HTERT RPE-1 (cell line): ENCODE results near the gene NUBPL.
"Not testable (repeated sequence)": the region's sequence is repeated elsewhere in the genome, so short reads cannot be mapped to it uniquely, and the experiment has no call there.

Experiments
- in situ Hi-C: fragments of 300-500 bp; cut with MboI; formaldehyde crosslinking; loops from 4 replicates; pipeline ENCODE4 v1.14.3; 2020; ENCODE audit warnings: low sequenced_read_pairs

The NUBPL gene

DNA sequence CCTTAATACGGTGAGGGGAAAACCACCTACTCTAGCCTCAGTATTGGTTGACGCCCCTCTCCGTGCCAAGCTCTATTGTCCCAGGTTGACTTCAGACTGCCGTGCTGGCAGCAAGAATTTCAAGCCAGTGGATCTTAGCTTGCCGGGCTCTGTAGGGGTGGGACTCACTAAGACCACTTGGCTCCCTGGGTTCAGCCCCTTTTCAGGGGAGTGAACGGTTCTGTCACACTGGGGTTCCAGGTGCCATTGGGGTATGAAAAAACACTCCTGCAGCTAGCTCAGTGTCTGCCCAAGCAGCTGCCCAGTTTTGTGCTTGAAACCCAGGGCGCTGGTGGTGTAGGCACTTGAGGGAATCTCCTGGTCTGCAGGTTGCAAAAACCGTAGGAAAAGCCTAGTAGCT, 107.1 kb downstream of the NUBPL start:
- in situ Hi-C loops = no loop called here

DNA sequence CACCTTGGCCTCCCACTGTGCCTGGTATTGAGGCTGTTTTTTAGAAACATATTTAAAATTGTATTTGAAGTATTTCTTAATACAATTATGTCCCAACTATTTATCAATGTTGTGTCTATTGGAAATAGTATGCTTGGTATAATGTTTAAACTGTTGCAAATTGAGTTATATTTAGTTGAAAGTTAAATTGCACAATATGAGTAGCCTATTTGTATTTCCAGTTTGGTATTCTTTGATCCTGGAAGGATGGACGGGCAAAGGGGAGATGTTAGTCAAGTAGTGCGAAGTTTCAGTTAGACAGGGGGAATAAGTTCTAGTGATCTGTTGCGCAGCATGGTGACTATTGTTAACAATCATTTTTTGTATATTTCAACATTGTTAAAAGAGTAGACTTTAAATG, 111.5 kb downstream of the NUBPL start:
- in situ Hi-C loops = no loop called here

DNA sequence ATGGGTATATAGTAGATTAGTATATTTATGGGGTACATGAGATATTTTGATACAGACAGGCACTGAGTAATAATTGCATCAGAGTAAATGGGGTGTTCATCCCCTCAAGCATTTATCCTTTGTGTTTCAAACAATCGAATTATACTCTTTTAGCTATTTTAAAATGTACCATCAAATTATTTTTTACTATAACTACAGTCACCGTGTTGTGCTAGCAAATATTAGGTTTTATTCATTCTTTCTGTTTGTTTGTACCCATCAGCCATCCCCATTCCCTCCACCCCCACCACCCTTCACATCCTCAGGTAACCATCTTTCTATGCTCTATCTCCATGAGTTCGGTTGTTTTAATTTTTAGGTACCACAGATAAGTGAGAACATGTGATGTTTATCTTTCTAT, 115.8 kb downstream of the NUBPL start:
- in situ Hi-C loops = no loop called here

DNA sequence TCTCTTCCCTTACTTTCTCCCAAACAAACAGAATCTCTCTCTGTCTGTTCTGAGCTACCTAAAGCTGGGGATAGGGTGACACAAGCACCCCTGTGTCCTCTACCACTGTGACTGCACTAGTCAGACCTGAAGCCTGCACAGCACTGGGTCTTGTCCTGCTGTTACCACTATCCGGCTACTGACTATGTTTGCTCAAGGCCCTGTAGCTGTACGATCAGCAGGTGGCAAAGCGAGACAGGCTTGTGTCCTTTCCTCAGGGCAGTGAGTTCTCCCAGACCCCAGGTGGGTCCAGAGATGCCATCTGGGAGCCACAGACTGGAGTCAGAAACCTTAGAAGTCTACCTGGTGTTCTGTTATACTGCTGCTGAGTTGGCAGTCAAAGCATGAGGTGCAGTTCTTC, 116.4 kb downstream of the NUBPL start:
- in situ Hi-C loops = no loop called here

DNA sequence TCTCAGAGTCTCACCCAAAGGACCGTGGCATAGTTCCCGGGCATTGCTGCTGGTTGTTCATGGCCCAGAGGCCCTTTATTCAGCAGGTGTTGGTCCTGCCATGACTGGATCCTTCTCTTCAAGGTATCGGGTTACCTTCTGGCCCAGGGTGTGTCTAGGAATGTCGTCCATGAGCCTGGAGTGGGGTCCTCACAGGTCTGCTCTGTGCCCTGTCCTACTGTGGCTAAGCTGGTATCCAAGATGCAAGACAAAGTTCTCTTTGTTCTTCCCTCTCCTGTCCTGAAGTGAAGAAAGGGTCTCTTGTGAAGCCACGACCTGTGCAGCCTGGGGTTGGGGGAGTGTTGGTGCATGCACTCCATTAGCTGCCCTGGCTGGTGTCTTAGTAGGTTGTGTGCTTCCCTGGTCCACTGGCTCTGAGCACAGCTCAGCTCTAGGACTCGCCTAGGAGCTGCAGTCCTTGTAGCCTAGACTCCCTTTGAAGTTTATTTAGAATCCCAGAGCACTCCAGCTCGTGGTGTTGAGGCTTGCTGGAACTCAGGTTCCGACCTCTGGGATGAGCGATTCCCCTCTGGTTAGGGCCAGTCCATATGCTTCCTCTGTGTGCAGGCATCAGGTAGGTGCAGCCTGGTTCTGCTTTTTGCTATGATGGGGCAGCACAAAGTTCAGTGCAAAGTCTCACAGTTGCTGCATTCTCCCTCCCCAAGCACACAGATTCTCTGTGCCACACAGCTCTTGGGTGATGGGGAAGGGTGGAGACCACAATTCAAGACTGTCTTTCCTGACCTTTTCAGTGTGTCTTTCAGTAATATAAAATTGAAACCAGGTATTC, 117.4 kb downstream of the NUBPL start:
- in situ Hi-C loops = no loop called here

DNA sequence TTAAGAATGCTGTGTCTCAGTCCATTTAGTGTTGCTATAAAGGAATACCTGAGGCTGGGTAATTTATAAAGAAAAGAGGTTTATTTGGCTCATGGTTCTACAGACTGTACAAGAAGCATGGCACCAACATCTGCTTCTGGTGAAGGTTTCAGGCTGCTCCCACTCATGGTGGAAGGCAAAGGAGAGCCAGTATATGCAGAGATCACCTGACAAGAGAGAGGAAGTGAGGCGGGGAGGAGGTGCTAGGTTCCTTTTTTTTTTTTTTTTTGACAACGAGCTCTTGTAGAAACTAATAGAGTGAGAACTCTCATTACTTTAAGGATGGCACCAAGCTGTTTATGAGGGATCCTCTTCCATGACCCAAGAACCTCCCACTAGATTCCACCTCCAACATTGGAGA, 121.6 kb downstream of the NUBPL start:
- in situ Hi-C loops = no loop called here

DNA sequence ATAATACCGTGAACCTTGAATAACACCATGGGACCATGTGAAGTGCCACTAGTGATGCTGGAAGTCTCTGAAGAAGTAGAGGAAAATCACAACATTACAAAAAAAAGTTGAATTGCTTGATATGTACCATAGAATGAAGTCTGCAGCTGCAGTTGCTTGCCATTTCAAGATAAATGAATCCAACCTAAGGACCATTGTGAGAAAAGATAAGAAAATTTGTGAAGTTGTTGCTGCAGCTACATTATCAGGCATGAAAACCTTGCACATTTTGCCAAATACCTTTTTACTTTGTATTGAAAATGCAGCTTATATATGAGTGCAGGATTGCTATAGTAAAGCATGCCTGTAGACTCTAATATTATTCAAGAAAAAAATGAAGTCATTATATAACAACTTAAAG, 126.5 kb downstream of the NUBPL start:
- in situ Hi-C loops = no loop called here

DNA sequence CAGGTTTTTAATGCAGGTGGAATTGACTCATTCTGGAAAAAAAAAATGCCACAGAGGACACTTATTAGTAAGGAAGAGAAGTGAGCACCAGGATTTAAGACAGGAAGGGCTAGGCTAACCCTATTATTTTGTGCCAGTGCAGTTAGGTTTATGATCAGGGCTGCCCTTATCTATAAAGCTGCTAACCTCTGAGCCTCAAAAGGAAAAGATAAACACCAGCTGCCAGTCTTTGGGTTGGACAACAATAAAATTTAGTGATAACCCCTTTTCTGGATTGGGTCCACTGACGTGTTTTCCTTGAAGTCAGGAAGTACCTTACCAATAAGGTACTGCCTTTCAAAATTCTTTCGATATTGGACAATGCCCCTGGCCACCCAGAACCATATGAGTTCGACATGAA, 128.9 kb downstream of the NUBPL start:
- in situ Hi-C loops = no loop called here

DNA sequence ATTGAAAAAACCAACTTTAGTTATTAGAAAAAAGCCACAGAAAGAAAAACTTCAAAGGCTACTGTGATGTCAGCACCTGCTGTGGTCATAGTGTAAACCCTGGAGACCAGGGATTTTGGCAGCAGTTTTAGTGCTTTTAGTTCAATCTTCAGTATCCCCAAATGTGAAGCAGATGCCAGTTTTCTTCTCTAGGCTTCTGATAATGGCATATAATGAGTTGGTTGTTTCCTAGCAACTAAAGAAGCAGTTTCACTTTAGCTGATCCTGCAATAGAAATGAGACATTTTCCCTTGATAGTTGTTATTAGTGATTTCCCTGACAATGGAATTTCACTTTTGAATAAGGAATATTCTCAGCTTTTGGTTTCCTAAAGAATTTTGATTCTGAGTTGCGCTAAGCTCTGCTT, 131.2 kb downstream of the NUBPL start:
- in situ Hi-C loops = no loop called here

DNA sequence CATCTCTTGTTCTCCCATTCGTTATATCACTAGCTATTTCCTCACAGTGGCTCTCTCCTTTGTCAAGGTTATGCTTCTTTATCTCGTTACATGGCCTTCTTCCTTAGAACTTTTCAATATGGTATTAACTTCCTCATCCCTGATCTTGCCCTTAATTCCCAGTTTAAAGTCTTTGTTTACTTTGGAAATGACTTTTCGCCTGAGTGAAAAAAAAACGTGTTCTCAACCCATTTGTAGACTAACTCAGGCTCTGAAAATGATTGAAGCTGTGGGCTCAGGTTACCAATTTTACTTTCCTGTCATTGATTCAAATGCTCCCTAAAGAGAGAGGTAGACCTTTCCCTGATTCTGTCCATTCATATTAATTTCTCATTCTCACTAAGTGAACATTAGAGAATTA, 135.2 kb downstream of the NUBPL start:
- in situ Hi-C loops = no loop called here

DNA sequence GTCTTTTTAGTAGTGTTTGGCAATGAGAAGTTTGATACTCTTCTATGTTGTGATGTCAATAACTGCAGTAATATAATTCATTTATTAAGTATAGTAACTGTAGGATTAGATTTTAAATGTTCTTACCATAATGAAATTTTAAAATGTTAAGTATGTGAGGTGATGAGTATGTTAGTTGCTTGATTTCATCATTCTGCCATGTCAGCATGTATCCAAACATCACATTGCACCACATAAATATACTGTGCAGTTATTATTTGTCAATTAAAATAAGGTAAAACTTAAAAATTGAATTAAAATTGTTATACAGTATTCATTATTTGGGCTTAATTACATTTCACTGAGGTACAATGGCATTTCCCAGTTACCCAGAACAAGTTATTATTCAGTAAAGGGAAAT, 138.6 kb downstream of the NUBPL start:
- in situ Hi-C loops = no loop called here

DNA sequence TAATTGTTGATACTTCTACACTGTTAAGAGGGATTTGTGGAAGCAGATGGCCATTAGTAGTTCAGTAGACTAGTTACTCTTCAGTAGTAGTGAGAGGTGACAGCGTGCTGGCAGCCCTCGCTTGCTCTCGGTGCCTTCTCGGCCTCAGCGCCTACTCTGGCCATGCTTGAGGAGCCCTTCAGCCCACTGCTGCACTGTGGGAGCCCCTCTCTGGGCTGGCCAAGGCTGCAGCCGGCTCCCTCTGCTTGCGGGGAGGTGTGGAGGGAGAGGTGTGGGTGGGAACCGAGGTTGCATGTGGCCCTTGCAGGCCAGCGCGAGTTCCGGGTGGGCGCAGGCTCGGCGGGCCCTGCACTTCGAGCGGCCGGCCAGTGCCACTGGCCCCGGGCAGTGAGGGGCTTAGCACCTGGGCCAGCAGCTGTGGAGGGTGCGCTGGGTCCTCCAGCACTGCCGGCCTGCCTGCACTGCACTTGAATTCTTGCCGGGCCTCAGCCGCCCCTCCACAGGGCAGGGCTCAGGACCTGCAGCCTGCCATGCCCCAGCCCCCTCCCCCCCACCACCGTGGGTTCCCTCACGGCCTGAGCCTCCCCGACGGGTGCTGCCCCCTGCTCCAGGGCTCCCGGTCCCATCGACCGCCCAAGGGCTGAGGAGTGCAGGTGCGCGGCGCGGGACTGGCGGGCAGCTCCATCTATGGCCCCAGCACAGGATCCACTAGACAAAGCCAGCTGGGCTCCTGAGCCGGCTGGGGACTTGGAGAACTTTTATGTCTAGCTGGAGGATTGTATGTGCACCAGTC, 139.3 kb downstream of the NUBPL start:
- in situ Hi-C loops = no loop called here

DNA sequence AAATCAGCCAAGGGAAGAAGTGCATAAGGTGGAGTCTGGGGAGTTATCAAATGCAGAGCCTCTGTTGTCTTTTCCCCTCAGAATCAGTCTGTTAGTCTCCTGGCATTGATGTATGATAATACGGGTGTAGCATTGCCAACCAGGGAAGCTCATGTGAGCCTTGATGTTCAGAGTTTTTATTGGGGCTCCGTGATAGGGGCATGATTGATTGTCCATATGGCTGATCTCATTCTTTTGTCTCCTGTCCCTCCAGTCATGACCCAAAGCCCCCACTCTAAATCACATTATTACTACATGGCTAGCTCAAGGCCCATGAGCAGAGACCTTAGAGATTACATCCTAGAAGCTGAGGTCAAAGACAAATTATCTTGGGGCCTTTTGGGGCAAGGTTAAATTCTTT, 140.9 kb downstream of the NUBPL start:
- in situ Hi-C loops = no loop called here

DNA sequence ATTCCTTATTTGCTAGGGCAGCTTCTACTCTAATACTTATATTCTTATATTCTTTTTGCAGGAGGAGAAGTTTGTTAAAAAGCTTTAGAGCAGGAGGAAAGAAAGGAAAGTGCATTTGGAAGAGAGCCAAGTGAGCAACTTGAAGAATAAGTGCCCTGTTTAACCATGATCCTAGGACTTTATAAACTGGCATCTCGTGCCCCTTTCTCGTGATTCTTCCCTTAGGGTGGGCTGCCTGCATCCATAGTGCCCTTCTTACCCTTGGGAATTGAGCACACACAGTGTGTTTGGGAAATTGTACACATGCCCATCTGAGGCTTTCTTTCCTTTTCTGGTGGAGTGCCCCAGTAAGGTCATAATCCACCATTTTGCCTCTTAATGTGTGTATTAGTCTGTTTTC, 141.9 kb downstream of the NUBPL start:
- in situ Hi-C loops = no loop called here

DNA sequence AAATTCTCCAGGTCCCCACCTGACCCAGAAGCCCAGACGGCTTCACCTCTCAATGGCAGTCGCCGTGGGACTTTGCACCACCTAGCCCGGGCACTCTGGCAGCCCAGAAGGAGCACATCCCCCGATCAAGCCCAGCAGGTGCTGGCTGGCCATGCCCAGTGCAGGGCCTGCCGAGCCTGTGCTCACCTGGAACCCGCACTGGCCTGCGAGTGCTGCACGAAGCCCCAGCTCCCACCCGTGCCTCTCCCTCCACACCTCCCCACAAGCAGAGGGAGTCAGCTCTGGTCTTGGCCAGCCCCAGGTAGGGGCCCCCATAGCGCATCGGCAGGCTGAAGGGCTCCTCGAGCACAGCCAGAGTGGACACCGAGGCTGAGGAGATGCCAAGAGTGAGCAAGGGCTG, 144.5 kb downstream of the NUBPL start:
- in situ Hi-C loops = no loop called here

DNA sequence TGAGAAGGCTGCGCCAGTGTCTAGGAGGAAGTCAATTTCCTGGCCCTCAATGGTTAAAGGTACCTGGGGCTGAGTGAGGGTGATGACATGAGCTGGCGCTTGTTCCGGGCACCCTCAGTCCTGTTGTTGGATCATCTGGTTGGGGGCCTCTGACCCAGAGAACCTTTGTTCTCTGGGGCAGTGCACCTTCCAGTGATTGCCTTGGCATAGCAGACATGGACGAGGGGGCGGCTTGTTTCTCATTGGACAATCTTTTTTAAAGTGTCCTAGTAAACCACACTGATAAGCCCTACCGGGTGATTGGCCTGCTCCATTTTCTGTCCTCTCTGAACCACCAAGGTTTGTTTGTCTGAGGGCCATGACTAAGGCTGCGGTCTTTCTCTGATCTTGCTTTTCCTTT, 147.5 kb downstream of the NUBPL start:
- in situ Hi-C loops = not testable (repeated sequence)

DNA sequence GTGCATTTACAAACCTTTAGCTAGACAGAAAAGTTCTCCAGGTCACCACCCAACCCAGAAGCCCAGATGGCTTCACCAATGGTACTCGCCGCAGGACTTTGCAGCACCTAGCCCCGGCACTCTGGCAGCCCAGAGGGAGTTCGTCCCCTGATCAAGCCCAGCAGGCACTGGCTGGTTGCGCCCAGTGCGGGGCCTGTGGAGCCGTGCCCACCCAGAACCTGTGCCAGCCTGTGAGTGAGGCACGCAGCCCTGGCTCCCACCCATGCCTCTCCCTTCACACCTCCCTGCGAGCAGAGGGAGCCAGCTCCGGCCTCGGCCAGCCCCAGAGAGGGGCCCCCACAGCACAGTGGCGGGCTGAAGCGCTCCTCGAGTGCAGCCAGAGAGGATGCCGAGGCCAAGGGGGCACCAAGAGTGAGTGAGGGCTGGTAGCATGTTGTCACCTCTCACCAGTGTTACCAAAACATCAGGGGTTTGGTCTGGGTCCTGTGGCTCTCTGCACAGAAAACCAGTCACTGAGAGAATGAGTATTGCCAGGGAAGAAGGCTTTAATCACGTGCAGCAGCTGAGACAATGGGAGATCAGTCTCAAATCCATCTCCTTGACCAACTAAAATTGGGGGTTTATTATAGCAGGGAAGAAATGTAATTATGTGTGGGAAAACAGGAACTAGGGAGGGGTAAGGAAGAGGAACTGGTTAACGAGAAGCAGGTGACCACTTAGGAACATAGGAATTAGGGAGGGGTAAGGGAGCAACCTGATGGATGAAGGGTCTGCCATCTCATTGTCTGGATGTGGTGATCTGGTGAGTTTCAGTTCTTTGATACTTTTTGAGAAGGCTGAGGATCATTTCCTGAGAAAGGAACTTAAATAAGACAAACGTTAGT, 151.3 kb downstream of the NUBPL start:
- in situ Hi-C loops = no loop called here

DNA sequence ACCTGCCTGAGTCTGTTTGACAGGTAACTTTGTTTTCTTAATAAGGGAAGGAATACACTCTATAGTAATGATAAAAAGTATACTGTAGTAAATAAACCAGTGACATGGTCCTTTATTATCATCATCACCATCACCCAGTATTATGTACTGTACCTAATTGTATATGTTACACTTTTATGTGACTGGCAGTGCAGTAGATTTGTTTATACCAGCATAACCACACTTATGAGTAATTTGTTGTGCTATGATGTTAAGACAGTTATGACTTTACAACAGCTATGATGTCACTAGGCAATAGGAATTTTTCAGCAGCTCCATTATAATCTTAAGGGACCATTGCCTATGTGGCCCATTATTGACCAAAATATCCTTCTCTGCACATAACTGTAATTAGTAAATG, 155.0 kb downstream of the NUBPL start:
- in situ Hi-C loops = no loop called here

DNA sequence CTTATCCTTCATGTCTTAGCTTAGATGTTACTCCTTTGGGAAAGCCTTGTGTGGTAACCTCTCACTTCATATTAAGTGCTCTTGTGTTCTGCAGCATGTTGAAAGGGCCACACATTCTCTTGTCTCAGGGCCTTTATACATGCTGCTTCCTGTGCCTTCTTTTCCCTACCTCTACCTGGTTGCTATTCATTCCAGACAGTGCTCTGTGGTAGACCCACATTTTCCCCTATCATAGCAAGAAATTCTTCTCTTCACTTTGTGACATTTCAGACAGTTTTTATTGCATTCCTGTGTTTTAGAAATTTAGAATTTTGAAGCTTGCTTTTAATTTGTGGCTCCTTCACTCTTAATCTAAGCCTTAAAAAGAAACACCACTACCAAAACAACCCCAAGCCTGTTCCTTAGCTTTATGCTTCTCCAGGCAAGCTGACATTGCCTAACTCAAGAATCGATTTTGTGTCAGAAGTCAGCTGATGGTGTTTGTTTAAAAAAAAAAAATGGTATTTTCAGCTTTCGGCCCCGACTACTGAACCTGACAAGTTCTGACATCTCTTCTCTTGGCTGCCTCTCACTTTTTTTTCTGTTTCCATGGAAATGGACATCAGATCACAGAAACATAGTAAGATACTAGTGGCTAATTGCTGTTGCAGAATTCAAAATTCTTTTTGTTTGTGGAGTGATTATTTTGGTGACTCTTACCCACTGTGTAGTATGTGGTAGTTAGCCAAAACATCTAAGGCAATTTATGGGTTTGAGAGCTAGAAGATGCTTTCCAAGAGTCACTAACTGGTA, 156.3 kb downstream of the NUBPL start:
- in situ Hi-C loops = no loop called here

DNA sequence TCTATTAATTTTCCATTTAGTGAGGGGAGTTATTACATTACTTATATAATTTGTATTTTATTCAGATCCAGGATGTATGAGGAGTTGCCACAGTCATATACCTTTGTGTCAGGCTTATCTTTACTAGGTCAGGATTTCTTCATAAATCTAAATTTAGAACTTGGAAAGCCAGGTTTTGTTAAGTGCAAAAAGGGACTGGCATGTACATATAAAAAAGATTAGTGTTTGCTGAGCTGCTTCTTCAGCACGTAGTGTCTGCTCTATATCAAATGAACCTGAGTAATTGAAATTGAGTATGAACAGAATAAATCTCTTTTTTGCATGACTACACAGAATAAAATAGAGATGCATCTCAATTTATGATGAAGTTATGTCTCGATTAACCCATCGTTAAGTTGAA, 157.4 kb downstream of the NUBPL start:
- in situ Hi-C loops = no loop called here

DNA sequence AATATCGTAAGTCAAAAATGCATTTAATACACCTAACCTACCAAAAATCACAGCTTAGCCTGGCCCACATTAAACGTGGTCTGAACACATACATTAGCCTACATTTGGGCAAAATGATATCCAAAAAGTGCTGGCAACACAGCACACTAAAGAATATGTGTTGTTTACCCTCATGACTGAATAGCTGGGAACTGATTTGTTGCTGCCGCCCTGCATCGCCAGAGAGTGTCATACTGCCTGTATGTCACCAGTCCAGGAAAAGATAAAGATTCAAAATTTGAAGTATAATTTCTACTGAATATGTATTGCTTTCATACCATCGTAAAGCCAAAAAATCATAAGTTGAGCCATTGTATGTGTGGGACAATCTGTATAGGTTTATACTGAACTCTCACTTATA, 157.8 kb downstream of the NUBPL start:
- in situ Hi-C loops = no loop called here
